ENCODE data around the gene LTBP4.

DNA sequence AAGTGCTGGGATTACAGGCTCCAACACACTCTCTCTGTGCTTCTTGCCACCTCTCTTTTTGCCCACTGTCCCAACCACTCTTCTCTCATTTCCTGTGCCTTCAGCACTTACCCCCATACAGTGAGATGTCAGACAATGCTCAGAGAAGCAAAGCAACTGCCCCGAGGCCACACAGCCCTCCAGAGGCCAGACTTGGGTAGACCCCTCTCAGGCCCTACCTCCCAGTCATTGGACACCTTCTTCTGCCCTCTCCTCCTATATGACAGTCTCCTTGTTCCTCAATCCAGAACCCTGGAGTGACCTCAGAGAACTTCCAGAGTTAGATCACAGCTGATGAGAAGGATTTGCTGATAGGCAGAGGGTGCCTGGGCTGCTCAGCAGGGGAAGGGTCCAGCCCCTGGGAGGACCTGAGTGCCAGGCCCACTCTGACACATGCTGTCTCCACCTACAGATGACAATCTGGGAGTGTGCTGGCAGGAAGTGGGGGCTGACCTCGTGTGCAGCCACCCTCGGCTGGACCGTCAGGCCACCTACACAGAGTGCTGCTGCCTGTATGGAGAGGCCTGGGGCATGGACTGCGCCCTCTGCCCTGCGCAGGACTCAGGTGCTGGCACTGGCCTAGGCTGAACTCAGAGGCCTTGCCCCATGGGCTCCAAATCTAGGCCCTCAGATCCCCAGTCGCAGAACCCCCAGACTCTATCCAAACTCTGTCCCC lies 24.4 kb downstream of the LTBP4 start:
- TF ChIP-seq CTCF (IDR thresholded peaks at IDR 0.05) (no peak), POLR2A (IDR thresholded peaks at IDR 0.05) (no peak)

Data from sigmoid colon (tissue), 3 donors.